Osteoblast (primary cell): ENCODE data around the gene LRRIQ1. TPM values are rescaled to one million over a fixed set of nuclear protein-coding genes. Genes with fewer than 3 reads are reported as not detected.

Source experiments
- DNase-seq: peaks from one replicate; pipeline ENCODE4 v3.0.0; 2011; ENCODE audit warnings: low spot score, mixed read lengths; ENCODE audit not compliant: insufficient read length; ENCODE audit errors: missing footprints
- H2AFZ ChIP-seq: 2 replicates; pipeline ENCODE4 v1.6.0; 2011; ENCODE audit warnings: mild to moderate bottlenecking, low read length
- H3K27ac ChIP-seq: 2 replicates; pipeline ENCODE4 v1.5.1; 2011; ENCODE audit warnings: mild to moderate bottlenecking, low read depth, low read length, moderate library complexity
- H3K27me3 ChIP-seq: 2 replicates; pipeline ENCODE4 v1.6.0; 2012; ENCODE audit warnings: mild to moderate bottlenecking, control low read depth, inconsistent platforms, low read length, moderate library complexity; ENCODE audit not compliant: insufficient read depth
- H3K36me3 ChIP-seq: 2 replicates; pipeline ENCODE4 v1.5.1; 2011; ENCODE audit warnings: mild to moderate bottlenecking, low read length, control low read depth, moderate library complexity; ENCODE audit not compliant: insufficient read depth
- H3K4me1 ChIP-seq: 2 replicates; pipeline ENCODE4 v1.5.1; 2011; ENCODE audit warnings: mild to moderate bottlenecking, low read length, control low read depth, moderate library complexity; ENCODE audit not compliant: insufficient read depth
- H3K4me2 ChIP-seq: 2 replicates; pipeline ENCODE4 v1.6.0; 2011; ENCODE audit warnings: mild to moderate bottlenecking, low read length; ENCODE audit not compliant: insufficient read depth
- H3K4me3 ChIP-seq: fragments of 200-600 bp; sonication (generic); 3 replicates; pipeline ENCODE4 v1.5.1; 2012; ENCODE audit warnings: mild to moderate bottlenecking, low read length, inconsistent platforms; ENCODE audit not compliant: insufficient read depth
- H3K79me2 ChIP-seq: 2 replicates; pipeline ENCODE4 v1.6.0; 2012; ENCODE audit warnings: mild to moderate bottlenecking, low read length, control low read depth, inconsistent platforms; ENCODE audit not compliant: insufficient read depth
- H3K9me3 ChIP-seq: 2 replicates; pipeline ENCODE4 v1.5.1; 2011; ENCODE audit warnings: low read depth, low read length, control low read depth
- H4K20me1 ChIP-seq: 2 replicates; pipeline ENCODE4 v1.6.0; 2012; ENCODE audit warnings: mild to moderate bottlenecking, low read length, control low read depth; ENCODE audit not compliant: insufficient read depth
- CTCF ChIP-seq: IDR thresholded peaks from 2 replicates; pipeline ENCODE4 v1.5.1; 2011; ENCODE audit warnings: mild to moderate bottlenecking, low read depth, low read length, moderate library complexity; ENCODE audit errors: extremely low read depth
- total RNA-seq: library from RNA; depleted of rRNA; stranded (reverse); fragments of >200 nt; gene quantifications from 2 replicates; pipeline ENCODE4 v1.2.3, GENCODE V29; 2012

LRRIQ1 gene
- total RNA-seq, 1 donor: not detected

- Histone ChIP-seq H3K4me1 (no peaks in the 10 kb centered on the region), H3K79me2 (no peaks in the 10 kb centered on the region), H3K27ac (no peak within 1 kb of the TSS), H3K9me3 (no peaks in the 10 kb centered on the region), H4K20me1 (no peaks in the 10 kb centered on the region), H3K4me3 (peak within 1 kb of the TSS; percentile 49), H3K4me2 (peak within 1 kb of the TSS; percentile 73), H3K27me3 (peaks cover 19% of the 10 kb centered on the region), H2AFZ (peak within 1 kb of the TSS; percentile 71), H3K36me3 (no peaks in the 10 kb centered on the region)
- DNase-seq: peak; percentile 86
- no peak for TF ChIP-seq CTCF
Observed at GRCh38 chr12:85280165-85280983, 244.2 kb downstream of the LRRIQ1 start, which contains the start of gene ALX1. Gene ALX1 (plus strand): TSS chr12:85280220. CDS start chr12:85280262, 42 bp downstream.

GRCh38 chr12:85280984-85281630 lies 245.0 kb downstream of the LRRIQ1 start:
- Histone ChIP-seq H3K79me2 (no peaks in the 10 kb centered on the region), H3K4me3 (no peak overlapping the region), H3K4me2 (peak overlapping the region; percentile 73), H3K27me3 (peaks cover 19% of the 10 kb centered on the region), H3K36me3 (no peaks in the 10 kb centered on the region), H3K27ac (no peak overlapping the region), H4K20me1 (no peaks in the 10 kb centered on the region), H3K4me1 (no peaks in the 10 kb centered on the region), H2AFZ (no peak overlapping the region), H3K9me3 (no peaks in the 10 kb centered on the region)
- DNase-seq: no peak
- no peak for TF ChIP-seq CTCF

GRCh38 chr12:85281636-85282312 lies 245.6 kb downstream of the LRRIQ1 start:
- Histone ChIP-seq H3K27me3 (peaks cover 19% of the 10 kb centered on the region), H3K36me3 (no peaks in the 10 kb centered on the region), H3K4me3 (no peak overlapping the region), H3K27ac (no peak overlapping the region), H2AFZ (no peak overlapping the region), H3K4me2 (no peak overlapping the region), H4K20me1 (no peaks in the 10 kb centered on the region), H3K79me2 (no peaks in the 10 kb centered on the region), H3K9me3 (no peaks in the 10 kb centered on the region), H3K4me1 (no peaks in the 10 kb centered on the region)
- no peak for TF ChIP-seq CTCF
- DNase-seq: no peak
